H54 (cell line): ENCODE measurements around the gene KIF5B.
"Not testable (repeated sequence)": the region's sequence is repeated elsewhere in the genome, so short reads cannot be mapped to it uniquely, and the experiment has no call there.

Source experiments
- DNase-seq: peaks from one replicate; pipeline ENCODE4 v3.0.0; 2011; ENCODE audit warnings: low spot score, mixed read lengths; ENCODE audit not compliant: insufficient read length
- FAIRE-seq: peaks from 3 replicates; lab custom pipeline; 2011; peaks lifted over from hg19 to GRCh38; lab: Jason Lieb, UNC
- POLR2A ChIP-seq: IDR thresholded peaks from 2 replicates; pipeline ENCODE4 v1.6.1; 2011; ENCODE audit warnings: low read depth, mild to moderate bottlenecking, low read length

The KIF5B gene

GRCh38 chr10:31977440-31978155, 78.6 kb downstream of the KIF5B start:
- TF ChIP-seq POLR2A: no peak
- DNase-seq (no peak), FAIRE-seq (no peak)

- DNase-seq (no peak), FAIRE-seq (no peak)
- no peak for TF ChIP-seq POLR2A
These were observed 81.0 kb downstream of the KIF5B start for GRCh38 chr10:31975157-31975765.

- no peak for TF ChIP-seq POLR2A
- DNase-seq (no peak), FAIRE-seq (peak; percentile 73)
These were observed 81.6 kb downstream of the KIF5B start for GRCh38 chr10:31974434-31975124.

- DNase-seq (no peak), FAIRE-seq (no peak)
- TF ChIP-seq POLR2A: no peak
These were observed 83.6 kb downstream of the KIF5B start for GRCh38 chr10:31972519-31973041.

- not testable (repeated sequence) for FAIRE-seq
These were observed 86.4 kb downstream of the KIF5B start for GRCh38 chr10:31969847-31970246.

GRCh38 chr10:31963589-31963980, 92.6 kb downstream of the KIF5B start:
- no peak for DNase-seq
- no peak for TF ChIP-seq POLR2A
- no peak for FAIRE-seq

More at GRCh38 chr10:31969847-31970246, 86.4 kb downstream of the KIF5B start:
- not testable (repeated sequence) for DNase-seq

- no peak for DNase-seq
- no peak for TF ChIP-seq POLR2A
- FAIRE-seq: no peak
These were observed 93.2 kb downstream of the KIF5B start for GRCh38 chr10:31962826-31963588.

- DNase-seq (peak; percentile 24), FAIRE-seq (peak; percentile 91)
- no peak for TF ChIP-seq POLR2A
These were observed 94.7 kb downstream of the KIF5B start for GRCh38 chr10:31961277-31962074.

- TF ChIP-seq POLR2A: no peak
- no peak for FAIRE-seq
- no peak for DNase-seq
These were observed 96.6 kb downstream of the KIF5B start for GRCh38 chr10:31959461-31960173.
